GM18526 (cell line): ENCODE results near the gene SLC2A11.

Experiments
- POLR2A ChIP-seq: IDR thresholded peaks from 3 replicates; pipeline ENCODE4 v1.6.1; 2011; ENCODE audit not compliant: insufficient read length; ENCODE audit errors: extremely low read depth

SLC2A11 gene, protein sequence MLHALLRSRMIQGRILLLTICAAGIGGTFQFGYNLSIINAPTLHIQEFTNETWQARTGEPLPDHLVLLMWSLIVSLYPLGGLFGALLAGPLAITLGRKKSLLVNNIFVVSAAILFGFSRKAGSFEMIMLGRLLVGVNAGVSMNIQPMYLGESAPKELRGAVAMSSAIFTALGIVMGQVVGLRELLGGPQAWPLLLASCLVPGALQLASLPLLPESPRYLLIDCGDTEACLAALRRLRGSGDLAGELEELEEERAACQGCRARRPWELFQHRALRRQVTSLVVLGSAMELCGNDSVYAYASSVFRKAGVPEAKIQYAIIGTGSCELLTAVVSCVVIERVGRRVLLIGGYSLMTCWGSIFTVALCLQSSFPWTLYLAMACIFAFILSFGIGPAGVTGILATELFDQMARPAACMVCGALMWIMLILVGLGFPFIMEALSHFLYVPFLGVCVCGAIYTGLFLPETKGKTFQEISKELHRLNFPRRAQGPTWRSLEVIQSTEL

DNA sequence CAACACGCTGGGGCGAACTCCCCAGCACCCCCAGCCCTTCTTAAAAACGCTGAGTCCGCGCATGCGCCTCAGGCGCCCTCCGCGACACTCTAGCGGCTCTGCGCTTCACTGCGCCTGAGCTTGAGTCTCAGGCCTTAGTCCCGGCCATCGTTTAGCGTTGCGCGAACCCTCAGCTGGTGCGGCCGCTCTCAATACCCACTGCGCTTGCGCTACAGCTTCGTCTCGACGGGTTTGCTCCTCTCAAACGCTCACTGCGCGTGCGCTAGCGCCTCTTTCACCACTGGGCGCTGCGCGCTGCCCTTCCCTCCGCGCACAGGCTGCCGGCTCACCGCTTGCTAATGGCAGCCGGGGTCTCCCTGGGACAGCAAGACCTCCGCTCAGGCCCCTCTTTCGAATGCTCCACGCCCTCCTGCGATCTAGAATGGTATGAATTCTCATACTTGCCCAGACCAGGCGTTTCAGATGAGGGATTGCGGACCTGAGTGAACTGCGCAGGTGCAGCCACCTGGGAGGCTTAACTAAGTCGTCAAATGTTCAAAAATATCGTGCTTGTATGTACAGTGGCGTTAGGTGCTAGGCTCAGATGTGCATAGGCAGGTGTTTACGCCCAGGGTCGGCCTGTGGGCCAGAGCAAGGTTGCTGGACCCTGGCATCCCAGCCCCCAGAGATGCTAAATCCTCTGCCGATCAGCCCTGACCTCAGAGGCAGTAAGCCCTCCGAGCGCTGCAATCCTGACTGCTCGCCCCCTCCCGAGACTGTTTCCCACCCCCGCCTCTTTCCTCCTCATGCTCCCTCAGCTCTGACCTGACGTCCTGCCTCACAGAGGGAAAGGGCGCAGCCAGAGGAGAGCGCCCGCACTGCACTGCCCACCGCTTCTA, at the start of gene SLC2A11:
TSS of gene SLC2A11 (plus strand) at position 270 of the 878 bp plus-strand sequence. CDS start at position 395, 125 bp downstream.
- peak; percentile 94 for TF ChIP-seq POLR2A

DNA sequence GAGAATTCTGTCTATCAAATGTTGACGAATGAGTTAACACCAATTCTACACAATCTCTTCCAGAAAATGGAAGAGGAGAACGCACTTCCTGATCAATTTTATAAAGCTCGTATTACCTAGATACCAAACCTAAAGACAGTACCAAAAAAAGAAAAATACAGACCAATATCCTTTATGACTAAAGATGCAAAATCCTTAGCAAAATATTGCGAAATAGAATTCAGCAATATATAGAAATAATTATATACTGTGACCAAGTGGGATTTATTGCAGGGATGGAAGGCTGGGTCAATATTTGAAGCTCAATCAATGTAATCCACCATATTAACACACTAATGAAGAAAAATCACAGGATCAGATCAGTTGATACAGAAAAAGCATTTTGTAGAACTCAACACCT, 45.3 kb upstream of the SLC2A11 start:
- no peak for TF ChIP-seq POLR2A

DNA sequence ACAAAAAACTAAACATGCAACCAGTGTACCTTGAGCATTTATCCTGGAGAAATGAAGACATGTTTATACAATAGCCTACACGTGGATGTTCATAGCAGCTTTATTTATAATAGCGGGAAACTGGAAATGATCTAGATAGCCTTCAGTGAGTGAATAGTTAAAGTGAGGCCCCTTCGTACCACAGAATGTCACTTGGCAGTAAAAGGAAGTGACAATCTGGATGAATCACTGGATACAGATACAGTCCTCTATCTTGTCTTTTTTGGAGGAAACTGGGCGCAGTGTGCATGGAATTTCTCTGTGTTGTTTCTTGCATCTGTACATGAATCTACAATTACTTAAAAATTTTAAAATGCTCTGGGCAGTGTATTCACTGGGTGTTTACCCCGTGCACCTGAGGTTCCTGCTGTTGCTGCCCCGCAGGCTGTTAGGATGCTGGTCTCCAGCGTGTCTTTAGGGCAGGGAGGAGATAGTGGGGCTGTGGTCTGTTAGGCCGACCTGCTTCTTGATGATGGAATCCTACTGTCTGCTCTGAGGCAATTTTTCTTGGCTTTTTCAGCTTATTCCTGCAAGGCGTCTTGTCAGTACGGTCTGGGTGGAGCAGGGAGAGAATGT, 42.0 kb upstream of the SLC2A11 start:
- no peak for TF ChIP-seq POLR2A

DNA sequence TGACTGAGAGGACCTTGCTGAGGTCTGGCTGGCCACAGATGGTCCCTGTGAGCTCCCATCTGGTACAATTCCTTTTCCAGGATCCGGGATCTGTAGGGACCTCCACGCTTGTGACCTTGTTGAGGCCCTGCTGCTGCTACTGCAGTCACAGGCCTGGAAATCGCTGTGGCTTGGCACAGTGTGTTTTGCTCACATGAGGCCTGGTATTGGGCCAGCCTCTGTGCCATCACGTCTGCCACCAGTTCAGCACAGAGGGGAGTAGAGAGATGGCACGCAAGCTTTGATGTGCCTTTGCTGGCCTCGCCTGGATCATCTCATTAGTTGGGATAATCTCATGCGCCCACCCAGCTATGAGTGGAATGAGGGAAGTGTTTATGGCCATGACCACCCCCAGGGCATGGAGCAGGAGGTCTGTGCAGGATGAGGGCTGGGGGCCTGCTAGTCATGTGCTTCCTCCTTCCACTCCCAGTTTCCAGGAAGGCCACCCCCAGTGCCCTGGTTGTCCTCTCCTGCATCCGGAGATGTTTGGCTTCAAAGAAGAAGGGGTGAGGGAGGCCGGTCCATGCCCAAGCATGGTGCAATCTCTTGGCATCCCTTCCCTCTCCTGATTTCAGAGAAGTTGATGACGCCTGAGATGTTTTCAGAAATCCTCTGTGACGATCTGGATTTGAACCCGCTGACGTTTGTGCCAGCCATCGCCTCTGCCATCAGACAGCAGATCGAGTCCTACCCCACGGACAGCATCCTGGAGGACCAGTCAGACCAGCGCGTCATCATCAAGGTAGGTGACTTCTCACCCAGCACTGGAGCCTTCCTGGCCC, 41.3 kb upstream of the SLC2A11 start:
- no peak for TF ChIP-seq POLR2A

DNA sequence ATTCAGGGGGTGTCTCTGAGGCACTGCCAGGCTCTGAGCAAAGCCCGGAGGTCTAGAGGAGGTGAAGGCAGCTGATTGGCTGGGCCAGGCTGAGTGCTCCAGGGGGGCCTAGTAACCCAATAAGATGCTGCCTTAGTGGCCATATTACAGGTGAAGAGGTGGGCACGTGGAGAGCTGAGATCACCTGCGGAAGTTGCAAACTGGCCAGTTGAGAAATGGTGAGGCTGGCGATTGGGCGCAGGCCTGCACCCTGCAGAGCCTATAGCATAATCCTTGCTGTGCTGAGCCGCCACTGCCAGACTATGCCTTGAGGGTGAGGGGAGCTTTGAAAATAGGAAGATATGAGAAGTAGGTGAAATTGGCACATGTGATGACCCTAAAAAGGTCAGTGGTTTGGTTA, 40.5 kb upstream of the SLC2A11 start:
- TF ChIP-seq POLR2A: no peak

DNA sequence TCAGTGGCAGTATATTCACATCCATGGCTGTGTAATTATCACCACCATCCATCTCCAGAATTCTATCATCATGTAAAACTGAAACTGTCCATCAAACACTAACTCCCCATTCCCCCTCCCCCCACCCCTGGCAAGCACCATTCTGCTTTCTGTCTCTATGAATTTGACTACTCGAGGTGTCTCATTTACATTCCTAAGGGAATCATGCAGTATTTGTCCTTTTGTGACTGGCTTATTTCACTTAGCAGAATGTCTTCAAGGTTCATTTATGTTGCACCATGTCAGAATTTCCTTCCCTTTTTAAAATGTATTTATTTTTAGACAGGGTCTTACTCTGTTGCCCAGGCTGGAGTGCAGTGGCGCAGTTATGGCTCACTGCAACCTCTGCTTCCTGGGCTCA, 39.1 kb upstream of the SLC2A11 start:
- TF ChIP-seq POLR2A: no peak

DNA sequence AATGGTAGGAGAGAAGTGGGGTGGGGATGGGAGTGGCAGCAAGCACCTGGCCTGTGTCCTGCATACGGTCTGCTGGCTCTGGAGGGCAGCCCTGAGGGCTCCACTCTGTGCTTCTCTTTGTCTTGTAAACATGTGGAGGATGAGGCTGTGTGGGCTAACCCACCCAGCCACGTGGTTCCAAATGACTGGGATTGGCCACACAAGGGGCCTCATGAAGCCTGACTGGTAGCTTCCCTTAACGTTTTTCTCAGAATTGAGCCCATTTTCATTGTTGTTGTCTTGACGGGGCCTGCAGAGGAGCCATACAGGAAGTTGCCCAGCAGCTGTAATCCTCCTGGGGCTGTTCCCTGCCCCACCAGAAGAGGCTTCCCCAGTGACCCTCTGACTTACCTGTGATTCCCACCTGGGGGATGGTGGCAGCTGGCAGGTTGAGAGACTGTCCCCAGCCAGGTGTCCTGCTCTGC, 36.9 kb upstream of the SLC2A11 start:
- no peak for TF ChIP-seq POLR2A

DNA sequence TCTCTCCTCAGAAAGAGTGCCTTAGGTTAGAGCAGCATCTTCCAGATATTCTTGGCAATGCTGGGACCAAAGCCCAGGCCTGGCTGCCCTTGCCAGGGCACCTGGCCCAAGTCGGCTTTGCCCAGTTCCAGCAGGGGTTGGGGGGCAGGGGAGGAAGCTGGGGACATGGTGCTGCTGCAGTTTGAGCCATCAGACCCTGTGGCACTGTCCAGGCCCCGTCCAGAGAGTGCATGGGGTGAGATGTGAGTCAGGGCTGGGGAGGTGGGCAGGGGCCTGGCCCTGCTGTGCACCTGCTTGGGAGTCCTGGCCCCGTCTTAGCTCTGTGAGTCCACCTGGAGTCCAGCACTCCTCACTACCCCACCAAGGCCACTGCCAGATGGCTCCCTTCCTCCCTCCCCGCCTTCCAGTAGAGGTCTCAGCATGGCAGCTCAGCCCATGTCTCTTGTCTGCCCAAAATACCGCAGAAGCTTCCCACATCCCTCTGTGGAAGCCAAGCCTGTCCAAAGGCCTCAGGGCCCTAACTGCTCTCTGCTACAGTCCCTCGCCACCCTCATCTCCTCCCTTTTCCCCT, 35.5 kb upstream of the SLC2A11 start:
- TF ChIP-seq POLR2A: no peak

DNA sequence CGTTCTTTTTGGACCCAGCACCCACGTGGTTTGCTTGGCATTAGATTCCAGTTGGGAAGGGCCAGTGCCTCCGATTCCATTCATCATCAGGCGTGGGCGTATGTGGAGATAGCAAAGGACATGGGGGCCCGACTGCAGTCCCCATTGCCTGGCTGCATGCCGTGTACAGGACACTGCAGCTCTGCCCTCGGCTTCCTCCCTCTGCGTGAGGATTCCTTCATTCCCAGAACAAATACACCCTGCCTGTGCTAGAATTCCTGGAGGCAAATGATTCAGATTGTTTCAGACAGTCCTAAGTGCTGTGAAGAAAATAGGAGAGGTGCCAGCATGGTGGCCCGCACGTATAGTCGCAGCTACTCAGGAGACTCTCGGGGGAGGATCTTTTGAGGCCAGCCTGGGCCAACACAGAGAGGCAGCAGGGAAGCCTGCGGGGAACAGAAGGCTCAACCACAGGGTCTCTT, 34.3 kb upstream of the SLC2A11 start:
- TF ChIP-seq POLR2A: no peak

DNA sequence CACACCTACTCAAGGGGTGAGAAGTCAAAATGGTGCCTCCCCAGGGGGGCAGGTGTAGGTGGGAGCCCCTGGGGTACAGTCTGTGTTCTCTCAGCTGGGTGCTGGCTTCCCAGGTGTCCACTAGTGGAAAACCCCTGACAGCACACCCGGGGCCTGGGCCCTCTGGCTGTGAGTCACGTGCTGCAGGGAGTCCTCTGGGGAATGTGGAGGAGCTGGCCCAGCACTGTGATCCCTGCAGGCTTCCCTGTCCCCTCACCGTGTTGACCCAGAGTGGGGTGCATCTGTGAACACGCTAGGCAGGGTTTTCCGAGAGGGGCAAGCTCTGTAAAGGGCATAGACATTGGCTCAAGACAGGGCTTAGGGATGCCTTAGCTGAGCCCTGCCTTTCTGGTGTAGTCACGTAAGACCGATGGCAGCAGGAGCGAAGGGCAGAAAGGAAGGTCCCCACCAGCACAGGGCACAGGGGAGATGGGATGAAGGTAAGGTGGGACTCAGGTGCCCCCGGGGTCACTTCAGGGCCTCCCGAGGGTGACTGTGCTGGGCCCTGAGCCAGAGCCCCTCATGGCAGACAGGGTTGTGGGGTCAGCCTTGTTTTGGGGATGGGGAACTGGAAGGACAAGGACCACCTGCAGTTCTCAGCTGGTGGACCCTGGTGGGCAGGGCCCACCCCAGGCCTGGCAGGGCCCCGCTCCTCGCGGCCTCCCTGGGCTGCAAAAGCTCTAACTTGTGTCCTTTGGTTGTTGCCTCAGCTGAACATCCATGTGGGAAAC, 33.0 kb upstream of the SLC2A11 start:
- no peak for TF ChIP-seq POLR2A

DNA sequence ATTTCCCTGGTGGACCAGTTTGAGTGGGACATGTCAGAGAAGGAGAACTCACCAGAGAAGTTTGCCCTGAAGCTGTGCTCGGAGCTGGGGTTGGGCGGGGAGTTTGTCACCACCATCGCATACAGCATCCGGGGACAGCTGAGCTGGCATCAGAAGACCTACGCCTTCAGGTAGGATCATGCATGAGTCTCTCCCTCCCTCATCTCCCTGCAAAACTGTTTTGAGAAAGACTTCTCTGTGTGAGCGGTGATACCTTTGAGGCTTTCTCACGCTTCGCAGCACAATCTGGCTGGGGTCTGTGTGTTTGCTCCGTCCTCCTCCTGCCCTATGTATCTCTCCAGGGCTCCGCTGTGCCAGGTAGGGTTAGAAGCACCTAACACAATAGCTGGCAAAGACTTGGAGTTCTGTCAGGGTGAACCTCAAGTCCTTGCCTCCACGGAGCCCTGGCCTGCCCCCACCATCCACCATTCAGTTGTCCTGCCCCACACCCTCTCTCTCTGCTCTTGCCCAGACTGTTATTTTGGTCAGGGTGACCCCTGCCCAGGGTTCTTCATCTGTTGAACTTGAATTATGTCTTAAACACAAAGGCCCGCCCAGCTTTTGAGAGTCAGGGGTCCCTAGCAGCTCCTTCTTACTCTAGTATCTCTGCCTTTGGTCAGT, 32.3 kb upstream of the SLC2A11 start:
- TF ChIP-seq POLR2A: no peak

DNA sequence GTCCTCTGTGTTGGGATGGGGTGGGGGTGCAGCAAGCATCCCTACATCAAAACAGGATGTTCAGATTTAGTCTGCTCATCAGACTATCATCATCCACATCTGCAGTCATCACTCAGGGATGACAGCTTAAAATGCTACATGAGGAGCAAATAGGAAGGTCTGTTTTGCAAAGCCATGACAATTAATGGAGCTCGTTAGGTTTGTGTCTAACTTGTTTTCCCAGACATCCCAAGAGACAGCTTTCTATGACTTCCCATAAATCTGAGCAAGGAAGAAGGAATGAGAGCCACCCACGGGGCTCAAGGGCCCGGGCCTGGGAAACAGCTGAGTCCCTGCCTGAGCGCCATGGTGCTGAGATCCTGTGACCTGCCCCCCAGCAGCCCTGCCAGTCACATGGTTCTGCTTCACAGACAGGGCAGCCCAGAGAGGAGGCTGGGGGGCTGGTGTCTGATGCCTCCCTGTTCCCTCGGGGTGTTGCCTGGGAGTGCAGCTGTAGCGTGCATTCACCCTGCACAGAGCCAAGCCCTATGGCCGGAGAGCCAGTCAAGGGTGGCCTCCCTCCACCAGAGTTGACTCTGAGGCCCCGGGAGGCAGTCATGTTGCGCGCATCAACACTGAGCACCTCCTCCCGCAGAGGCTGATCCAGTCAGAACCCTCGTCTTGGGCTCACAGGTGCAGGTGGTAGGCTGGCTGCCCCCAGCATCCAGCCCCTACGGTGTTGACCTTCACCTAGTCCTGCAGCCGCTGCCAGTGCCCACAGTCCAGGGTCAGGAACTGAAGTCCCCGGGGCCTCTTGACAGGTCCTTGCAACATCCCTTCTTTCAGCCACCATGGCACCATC, 30.9 kb upstream of the SLC2A11 start:
- no peak for TF ChIP-seq POLR2A
